H1 (cell line): ENCODE data around the gene DMBX1. TPM values are rescaled to one million over a fixed set of nuclear protein-coding genes. Genes with fewer than 3 reads are reported as not detected.

Experiments used
- CTCF ChIA-PET: fragments of 300-600 bp; sonication (Branson Sonifier 250); formaldehyde crosslinking; loops from one replicate; lab custom pipeline; 2021; ENCODE audit not compliant: partially characterized antibody; lab: Charles Lee
- POLR2A ChIA-PET: fragments of 300-600 bp; sonication (Branson Sonifier 250); formaldehyde crosslinking; loops from one replicate; lab custom pipeline; 2021; ENCODE audit warnings: inconsistent platforms; ENCODE audit not compliant: partially characterized antibody; lab: Charles Lee
- DNase-seq, 2 experiments: peaks; one replicate each; pipeline versions ENCODE4 v3.0.0 to v3.0.0-alpha.2; 2010 to 2022; ENCODE audit warnings: low spot score in 2 of 2, low read depth in 1 of 2, mixed read lengths in 1 of 2
- FAIRE-seq: peaks from 2 replicates; lab custom pipeline; 2011; peaks lifted over from hg19 to GRCh38; lab: Jason Lieb, UNC
- H2AFZ ChIP-seq: 2 replicates; pipeline ENCODE4 v1.8.1; 2012; ENCODE audit warnings: low read length, inconsistent platforms
- H2AK5ac ChIP-seq: 2 replicates; pipeline ENCODE4 v1.6.1; 2013; ENCODE audit warnings: low read depth, low read length
- H2BK120ac ChIP-seq: replicated peaks from 2 replicates; pipeline ENCODE3; 2013; ENCODE audit warnings: low read depth, low read length, inconsistent platforms
- H2BK12ac ChIP-seq: 2 replicates; pipeline ENCODE4 v1.6.1; 2013; ENCODE audit warnings: low read depth, low read length
- H2BK15ac ChIP-seq: 2 replicates; pipeline ENCODE4 v1.6.1; 2013; ENCODE audit warnings: low read length
- H2BK20ac ChIP-seq: 2 replicates; pipeline ENCODE4 v1.6.1; 2013; ENCODE audit warnings: low read length
- H2BK5ac ChIP-seq: 2 replicates; pipeline ENCODE4 v1.6.1; 2013; ENCODE audit warnings: low read depth, low read length
- H3K14ac ChIP-seq: 2 replicates; pipeline ENCODE4 v1.6.1; 2013; ENCODE audit warnings: inconsistent platforms; ENCODE audit not compliant: insufficient read length
- H3K18ac ChIP-seq: 2 replicates; pipeline ENCODE4 v1.6.1; 2013; ENCODE audit warnings: low read length; ENCODE audit errors: extremely low read depth
- H3K23ac ChIP-seq: 2 replicates; pipeline ENCODE4 v1.6.1; 2013; ENCODE audit warnings: inconsistent platforms; ENCODE audit not compliant: insufficient read length
- H3K23me2 ChIP-seq: 2 replicates; pipeline ENCODE4 v1.6.1; 2013; ENCODE audit warnings: low read depth, low read length
- H3K27ac ChIP-seq: 2 replicates; pipeline ENCODE4 v1.6.1; 2011; ENCODE audit warnings: low read depth, low read length, inconsistent platforms
- H3K27me3 ChIP-seq, 4 experiments: replicated peaks in 1 of 4; 1 replicate in 1 of 4; 2 replicates in 3 of 4; pipeline versions ENCODE4 v1.6.1 to v1.8.1; 2011 to 2013; ENCODE audit warnings: low read length in 3 of 4, mild to moderate bottlenecking in 3 of 4, inconsistent platforms in 2 of 4, mixed read lengths in 2 of 4, moderate library complexity in 1 of 4; ENCODE audit not compliant: control insufficient read depth in 3 of 4, insufficient read depth in 3 of 4; ENCODE audit errors: extremely low read depth in 1 of 4
- H3K36me3 ChIP-seq, 4 experiments: 2 replicates each; pipeline versions ENCODE4 v1.6.1 to v1.8.1; 2011 to 2013; ENCODE audit warnings: mild to moderate bottlenecking in 4 of 4, low read length in 3 of 4, moderate library complexity in 2 of 4, control low read depth in 1 of 4, inconsistent platforms in 1 of 4; ENCODE audit not compliant: insufficient read depth in 4 of 4, control insufficient read depth in 2 of 4
- H3K4ac ChIP-seq: replicated peaks from 2 replicates; pipeline ENCODE3; 2013; ENCODE audit warnings: low read length, low read depth, mixed read lengths, inconsistent platforms; ENCODE audit not compliant: insufficient read length
- H3K4me1 ChIP-seq, 4 experiments: replicated peaks in 1 of 4; 1 replicate in 1 of 4; 2 replicates in 3 of 4; pipeline versions ENCODE4 v1.6.1 to v1.8.1; 2011 to 2013; ENCODE audit warnings: low read length in 3 of 4, inconsistent platforms in 2 of 4, mixed read lengths in 1 of 4; ENCODE audit not compliant: insufficient read depth in 4 of 4, control insufficient read depth in 3 of 4
- H3K4me2 ChIP-seq, 2 experiments: 2 replicates each; pipeline versions ENCODE4 v1.6.1 to v1.8.1; 2011 to 2013; ENCODE audit warnings: low read depth in 2 of 2, low read length in 2 of 2, control low read depth in 1 of 2, inconsistent platforms in 1 of 2, mild to moderate bottlenecking in 1 of 2; ENCODE audit not compliant: insufficient read depth in 1 of 2
- H3K4me3 ChIP-seq, 4 experiments: fragments of 200-600, 300-600 bp in 1 of 4; sonication (generic), shearing (Covaris generic), sonication (Bioruptor Twin) in 1 of 4; 2 replicates each; pipeline versions ENCODE4 v1.5.1 to v1.8.1; 2011 to 2016; ENCODE audit warnings: low read length in 4 of 4, low read depth in 3 of 4, control low read depth in 2 of 4, inconsistent platforms in 2 of 4, mild to moderate bottlenecking in 2 of 4, mixed read lengths in 1 of 4, moderate library complexity in 1 of 4; ENCODE audit not compliant: insufficient read depth in 2 of 4; ENCODE audit errors: extremely low read depth in 1 of 4
- H3K56ac ChIP-seq: replicated peaks from 2 replicates; pipeline ENCODE3; 2013; ENCODE audit warnings: low read depth, mild to moderate bottlenecking, mixed read lengths, low read length, inconsistent platforms; ENCODE audit not compliant: insufficient read length
- H3K79me1 ChIP-seq: 2 replicates; pipeline ENCODE4 v1.6.1; 2013; ENCODE audit warnings: low read depth, low read length, control low read depth
- H3K79me2 ChIP-seq, 2 experiments: 2 replicates each; pipeline versions ENCODE4 v1.6.1 to v1.8.1; 2012 to 2013; ENCODE audit warnings: low read length in 2 of 2, mild to moderate bottlenecking in 2 of 2, inconsistent platforms in 1 of 2; ENCODE audit not compliant: insufficient read depth in 2 of 2, control insufficient read depth in 1 of 2
- H3K9ac ChIP-seq, 4 experiments: replicated peaks in 1 of 4; 1 replicate in 1 of 4; 2 replicates in 3 of 4; pipeline versions ENCODE4 v1.6.1 to v1.8.1; 2011 to 2013; ENCODE audit warnings: low read depth in 3 of 4, low read length in 3 of 4, control low read depth in 2 of 4, mild to moderate bottlenecking in 2 of 4, moderate library complexity in 2 of 4, inconsistent platforms in 1 of 4; ENCODE audit errors: extremely low read depth in 1 of 4
- H3K9me3 ChIP-seq, 2 experiments: 2 replicates each; pipeline versions ENCODE4 v1.6.1 to v1.8.1; 2012 to 2013; ENCODE audit warnings: mild to moderate bottlenecking in 2 of 2, moderate library complexity in 2 of 2, control low read depth in 1 of 2, inconsistent platforms in 1 of 2, low read depth in 1 of 2, low read length in 1 of 2, mixed read lengths in 1 of 2; ENCODE audit not compliant: insufficient read depth in 2 of 2
- H4K20me1 ChIP-seq, 2 experiments: replicated peaks in 1 of 2; 2 replicates each; pipeline versions ENCODE3 to v1.8.1; 2011 to 2013; ENCODE audit warnings: inconsistent platforms in 2 of 2, low read length in 2 of 2, mild to moderate bottlenecking in 1 of 2; ENCODE audit not compliant: insufficient read depth in 2 of 2, control insufficient read depth in 1 of 2
- H4K5ac ChIP-seq: 2 replicates; pipeline ENCODE4 v1.6.1; 2013; ENCODE audit warnings: low read length, low read depth, mixed read lengths, inconsistent platforms; ENCODE audit not compliant: insufficient read length
- H4K8ac ChIP-seq: 2 replicates; pipeline ENCODE4 v1.8.0; 2013; ENCODE audit warnings: mild to moderate bottlenecking, moderate library complexity, low read length, inconsistent platforms; ENCODE audit not compliant: insufficient read depth; ENCODE audit errors: extremely low read depth
- H4K91ac ChIP-seq: replicated peaks from 2 replicates; pipeline ENCODE3; 2013; ENCODE audit warnings: low read length, mixed read lengths, inconsistent platforms; ENCODE audit not compliant: insufficient read length
- CEBPB ChIP-seq: IDR thresholded peaks from 2 replicates; pipeline ENCODE4 v1.6.1; 2012; ENCODE audit warnings: low read depth, low read length
- EGR1 ChIP-seq: IDR thresholded peaks from 2 replicates; pipeline ENCODE4 v1.6.1; 2011; ENCODE audit warnings: low read depth, low read length, borderline replicate concordance
- HDAC6 ChIP-seq: IDR thresholded peaks from one replicate; pipeline ENCODE4 v1.7.1; 2012; ENCODE audit warnings: low read depth, mild to moderate bottlenecking, inconsistent platforms, low read length, moderate library complexity
- JUN ChIP-seq: IDR thresholded peaks from 2 replicates; pipeline ENCODE4 v1.6.1; 2011; ENCODE audit warnings: low read depth, mild to moderate bottlenecking, improper control_type of control experiment, low read length
- NRF1 ChIP-seq: IDR thresholded peaks from 2 replicates; pipeline ENCODE4 v1.6.1; 2011; ENCODE audit warnings: mild to moderate bottlenecking, low read depth, low read length, improper control_type of control experiment
- SIX5 ChIP-seq: IDR thresholded peaks from 2 replicates; pipeline ENCODE4 v1.6.1; 2011; ENCODE audit warnings: mild to moderate bottlenecking, low read depth, low read length
- TEAD4 ChIP-seq: IDR thresholded peaks from 2 replicates; pipeline ENCODE4 v1.6.1; 2012; ENCODE audit warnings: low read depth, low read length, inconsistent platforms, mixed read lengths
- WGBS, 2 experiments: shearing (Covaris generic) in 1 of 2; methylation state at CpG; one replicate each; pipeline versions ENCODE4 v1.1.6 to v1.1.7; 2013 to 2015; ENCODE audit warnings: low lambda C conversion rate in 2 of 2, mixed read lengths in 2 of 2, inconsistent platforms in 1 of 2, low coverage in 1 of 2, missing lambda C conversion rate in 1 of 2; ENCODE audit not compliant: insufficient replicate concordance in 2 of 2, insufficient coverage in 1 of 2, insufficient read length in 1 of 2; ENCODE audit errors: extremely low coverage in 1 of 2, missing lambda C conversion rate in 1 of 2; 5-methylcytosine and 5-hydroxymethylcytosine counted together
- polyA plus RNA-seq, 7 experiments: library from polyadenylated mRNA; depleted of rRNA in 3 of 7; stranded (reverse) in 5 of 7; unstranded in 2 of 7; fragments of >200 nt in 5 of 7; fragments of 200-250 nt in 2 of 7; gene quantifications; 1 replicate in 5 of 7; 2 replicates in 1 of 7; 4 replicates in 1 of 7; pipeline versions ENCODE4 v1.2.1 to v1.2.3, GENCODE V29; 2011 to 2013; ENCODE audit warnings: missing spikeins in 2 of 7, mixed read lengths in 2 of 7
- total RNA-seq: library from RNA; stranded (reverse); fragmentation: NEBNext Ultra II Directional; extraction: Animal tissue kit (Norgen Biotek cat#: 25700); gene quantifications from 2 replicates; pipeline ENCODE4 v1.2.1, GENCODE V29; 2021

DMBX1 gene
- total and polyA plus RNA-seq, 2 of the 8 experiments (the other 6 are each of a cell fraction or from before 2014, with no cell fraction given), result 0.23 to 0.30 TPM

DNA sequence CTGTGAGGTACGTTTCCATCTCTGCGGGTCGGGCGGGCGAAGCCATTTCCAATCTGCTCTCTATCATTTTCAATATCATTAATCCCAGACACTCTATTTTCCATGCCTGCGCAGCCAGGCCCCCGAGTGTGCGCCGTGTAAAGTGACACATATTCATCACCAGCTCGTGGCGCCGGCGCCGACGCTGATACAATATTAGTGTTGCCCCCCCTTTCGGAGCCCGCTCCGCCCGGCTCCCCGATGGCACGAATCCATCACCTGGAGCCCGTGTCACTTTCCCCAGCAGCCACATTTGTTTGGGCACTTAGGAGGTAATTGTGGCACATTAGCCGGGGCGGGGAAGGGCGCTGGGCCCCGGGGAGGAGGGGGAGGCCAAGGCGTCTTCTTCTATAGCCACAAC, 33.7 kb upstream of the DMBX1 start:
- Histone ChIP-seq H3K36me3 (no peaks in the 10 kb centered on the region), H3K56ac (no peak overlapping the region), H3K79me2 (no peaks in the 10 kb centered on the region), H3K4ac (no peak overlapping the region), H3K79me1 (no peaks in the 10 kb centered on the region), H2BK15ac (no peak overlapping the region), H3K4me1 (peaks cover 0 to 15% (median 8%) of the 10 kb centered on the region in 4 experiments; a peak in 6 of 7 replicates), H2BK12ac (no peak overlapping the region), H3K23me2 (peaks cover 2% of the 10 kb centered on the region; the same call in 1 of the 2 replicates), H2AFZ (no peak overlapping the region), H3K27me3 (peaks cover 25 to 64% (median 46%) of the 10 kb centered on the region in 4 experiments), H4K5ac (no peak overlapping the region), H2BK5ac (no peak overlapping the region), H3K9ac (no peak overlapping the region), H3K4me3 (no peak overlapping the region), H4K91ac (no peak overlapping the region), H4K8ac (no peak overlapping the region; the same call in 1 of the 2 replicates), H3K9me3 (no peaks in the 10 kb centered on the region), H2BK120ac (no peak overlapping the region), H3K14ac (no peak overlapping the region), H4K20me1 (peaks cover 0 to 4% of the 10 kb centered on the region in 2 experiments), H3K18ac (no peak overlapping the region), H3K4me2 (no peak overlapping the region), H2BK20ac (no peak overlapping the region), H3K27ac (no peak overlapping the region), H3K23ac (no peak overlapping the region), H2AK5ac (no peak overlapping the region)
- DNase-seq, result no peak
- FAIRE-seq, result no peak
- POLR2A ChIA-PET, result interaction anchor here (0.8 kb wide), 1 partner anchor 70 kb away, joined by 3 read pairs; no protein-coding TSS in a partner anchor
- 96% methylated on average over 20 of the region's 27 CpGs; no CpG with 5 or more reads in 1 of the 2 experiments for WGBS, 2 experiments
- CTCF ChIA-PET, result interaction anchor here (0.6 to 20.4 kb wide), 8 partner anchors 9 to 157 kb away, joined by 3 to 497 read pairs (median 8); no protein-coding TSS in a partner anchor
- TF ChIP-seq EGR1 (no peak), TEAD4 (no peak), HDAC6 (no peak), CEBPB (no peak), NRF1 (no peak), JUN (no peak), SIX5 (no peak)
